ENCODE data around the gene UFD1.
A peak's percentile ranks its signal among the peaks of the same experiment; 100 is the strongest.

Gene UFD1, protein sequence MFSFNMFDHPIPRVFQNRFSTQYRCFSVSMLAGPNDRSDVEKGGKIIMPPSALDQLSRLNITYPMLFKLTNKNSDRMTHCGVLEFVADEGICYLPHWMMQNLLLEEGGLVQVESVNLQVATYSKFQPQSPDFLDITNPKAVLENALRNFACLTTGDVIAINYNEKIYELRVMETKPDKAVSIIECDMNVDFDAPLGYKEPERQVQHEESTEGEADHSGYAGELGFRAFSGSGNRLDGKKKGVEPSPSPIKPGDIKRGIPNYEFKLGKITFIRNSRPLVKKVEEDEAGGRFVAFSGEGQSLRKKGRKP

DNA sequence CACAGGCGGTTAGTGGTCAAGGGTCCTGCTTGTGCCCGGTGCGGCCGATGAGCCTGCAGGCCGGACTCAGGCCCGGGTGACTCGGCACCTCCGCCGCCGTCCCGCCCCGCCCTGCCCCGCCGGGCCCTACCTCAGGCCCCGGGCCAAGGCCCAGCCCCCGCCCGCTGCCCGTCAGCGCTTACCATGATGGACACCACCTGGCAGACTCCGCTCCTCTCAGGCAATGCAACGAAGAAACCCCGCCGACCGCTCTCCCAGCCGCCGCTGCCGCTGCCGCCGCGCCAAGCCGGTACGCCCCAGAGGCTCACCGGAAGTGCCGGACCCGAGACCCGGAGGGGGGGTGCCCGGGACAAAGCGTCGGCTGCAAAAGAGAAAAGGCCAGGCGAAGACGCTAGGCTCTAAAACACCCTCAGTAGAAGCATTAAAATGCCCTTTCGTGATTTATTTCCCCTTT lies at the start of gene UFD1:
UFD1 (minus strand) TSS at position 293 of the 454 bp plus-strand sequence; CDS start at position 185, 108 bp downstream.
- peak; percentile 76 for DNase-seq (ENCODE audit: low spot score)

DNA sequence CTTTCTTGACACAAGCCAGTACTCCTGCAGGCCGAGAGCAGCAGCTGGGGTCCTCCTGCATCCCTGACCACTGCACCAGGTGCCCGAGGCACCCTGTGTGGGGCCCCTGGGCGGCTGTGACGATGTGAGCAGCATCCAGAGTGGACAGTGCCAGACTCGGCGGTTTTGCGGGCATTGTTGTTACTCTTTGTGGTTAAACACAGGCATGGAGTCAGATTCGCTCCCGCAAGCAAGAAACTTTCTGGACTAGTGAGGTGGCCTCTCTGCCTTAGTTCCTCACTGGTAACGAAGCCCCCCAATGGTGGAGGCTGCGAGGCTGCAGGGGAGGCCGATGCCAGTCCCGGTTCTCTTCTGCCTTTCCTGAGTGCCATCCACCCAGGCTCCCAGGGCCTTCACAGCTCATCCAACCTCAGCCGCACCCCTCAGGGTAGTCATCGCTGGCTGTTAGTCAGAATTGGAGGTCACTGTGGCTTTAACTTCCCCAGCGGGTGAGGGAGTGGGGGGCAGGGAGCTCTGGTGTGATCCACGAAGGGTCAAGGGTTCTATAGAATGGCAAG lies 48.9 kb upstream of the UFD1 start:
- DNase-seq (ENCODE audit: low spot score), result no peak

DNA sequence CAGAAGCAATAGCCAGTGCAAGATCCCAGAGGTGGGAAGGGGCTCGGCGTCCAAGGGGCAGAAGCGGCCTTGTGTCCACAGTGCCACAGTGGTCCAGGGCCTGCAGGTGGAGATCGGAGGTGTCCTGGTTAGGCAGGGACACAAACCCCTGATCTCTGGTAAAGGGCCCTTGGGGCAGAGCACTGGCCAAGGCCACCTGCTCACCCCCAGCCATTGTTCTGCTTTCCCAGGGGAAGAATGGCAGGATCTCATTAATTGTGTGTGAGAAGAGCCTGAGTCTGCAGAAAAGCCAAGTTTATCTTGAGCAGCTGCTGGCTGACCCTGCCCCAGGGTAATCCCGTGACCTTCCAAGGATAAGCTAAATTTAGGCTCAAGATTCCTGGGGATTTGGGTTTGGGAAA lies 48.3 kb upstream of the UFD1 start:
- DNase-seq (ENCODE audit: low spot score), result no peak

DNA sequence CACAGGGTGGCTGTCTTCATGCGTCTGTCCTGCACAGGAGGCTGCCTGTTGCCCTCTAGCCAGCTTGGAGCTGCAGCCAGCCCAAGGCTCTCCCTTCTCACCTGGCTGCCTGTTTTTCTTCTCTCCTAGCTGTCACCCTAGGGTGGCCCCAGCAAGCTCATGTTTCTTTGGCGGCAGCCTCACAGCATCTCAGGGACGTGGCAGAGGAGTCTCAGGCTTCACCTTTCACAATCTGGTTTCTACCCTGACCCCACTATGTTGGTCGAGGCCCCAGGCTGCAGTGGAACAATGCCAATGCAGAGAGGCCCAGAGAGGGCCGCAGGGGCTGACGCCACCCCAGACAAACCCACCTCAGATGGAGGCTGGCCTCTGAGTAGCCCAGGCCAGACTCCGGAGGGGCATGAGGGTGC lies 47.7 kb upstream of the UFD1 start:
- no peak for DNase-seq (ENCODE audit: low spot score)

DNA sequence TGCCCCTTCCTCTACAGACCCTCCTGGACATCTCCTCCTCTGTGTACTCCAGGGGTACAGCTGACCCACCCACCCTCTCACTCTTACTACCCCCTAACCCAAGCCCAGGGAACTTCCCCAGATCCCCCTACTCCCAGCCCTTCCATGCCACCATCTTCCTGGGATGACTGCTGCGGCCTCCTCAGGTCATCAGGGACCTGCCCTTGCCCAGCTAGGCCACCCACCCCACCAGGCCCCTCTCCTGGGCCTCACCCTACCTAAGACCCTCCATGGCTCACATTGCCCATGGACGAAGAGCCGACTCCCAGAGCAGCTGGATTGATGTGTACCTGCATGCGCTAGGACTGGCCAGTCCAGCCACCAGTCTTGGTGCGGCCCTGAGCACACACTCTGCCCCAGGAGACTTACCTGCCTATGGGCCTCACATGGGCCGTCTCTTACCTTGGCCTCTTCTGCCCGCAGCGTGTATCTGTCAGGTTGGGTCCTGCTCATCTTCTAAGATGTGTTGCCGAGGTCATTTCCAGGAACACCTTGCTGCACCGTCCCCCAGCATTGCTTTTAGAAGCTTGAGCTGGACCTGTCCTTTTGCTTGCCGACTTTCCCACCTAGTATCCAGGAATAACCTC lies 47.2 kb upstream of the UFD1 start:
- no peak for DNase-seq (ENCODE audit: low spot score)

DNA sequence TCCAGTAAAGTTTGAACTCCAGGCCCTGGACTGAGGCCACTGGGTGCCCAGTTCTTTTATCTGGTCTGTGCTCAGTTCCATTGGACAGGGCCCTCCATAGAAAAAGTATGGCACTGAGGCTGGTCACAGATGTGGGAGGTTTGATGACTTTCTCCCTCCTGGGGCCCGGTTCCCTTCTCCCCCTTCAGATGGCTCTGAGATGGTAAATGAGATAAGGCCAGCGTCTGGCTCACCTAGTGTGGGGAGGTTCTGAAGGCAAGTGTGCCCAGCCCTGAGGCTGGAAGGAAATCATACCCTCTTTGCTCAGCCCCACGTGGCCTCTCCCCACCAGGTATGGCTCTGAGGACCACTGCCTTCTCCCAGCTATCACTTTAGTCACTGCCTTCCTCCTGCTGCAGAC lies 46.7 kb upstream of the UFD1 start:
- no peak for DNase-seq (ENCODE audit: low spot score)

DNA sequence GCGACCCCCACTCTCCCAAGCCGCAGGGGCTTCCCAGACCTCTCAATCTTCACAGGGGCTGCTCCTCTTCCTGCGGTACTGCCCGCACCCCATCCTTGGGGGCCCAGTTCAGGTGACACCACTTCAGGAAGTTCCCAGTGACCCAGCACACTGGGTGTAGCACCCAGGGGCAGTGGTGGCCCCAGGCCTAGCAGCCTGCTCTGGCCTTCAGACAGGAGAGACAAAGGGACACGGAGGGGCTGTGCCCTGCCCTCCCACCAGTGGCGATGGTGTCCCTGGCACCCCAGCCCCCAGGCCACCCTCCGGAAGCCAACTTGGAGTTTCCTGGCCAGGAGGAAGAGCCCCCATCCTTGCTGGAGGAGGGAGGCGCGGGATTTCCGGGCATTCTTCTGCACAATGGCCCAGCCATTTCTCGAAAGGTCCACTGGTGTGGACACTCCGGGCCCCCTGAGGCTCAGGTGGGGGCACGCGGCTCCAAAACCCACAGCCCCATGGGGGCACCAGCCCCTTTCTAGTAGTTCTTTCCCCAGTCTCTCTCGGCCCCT lies 46.2 kb upstream of the UFD1 start:
- no peak for DNase-seq (ENCODE audit: low spot score)

DNA sequence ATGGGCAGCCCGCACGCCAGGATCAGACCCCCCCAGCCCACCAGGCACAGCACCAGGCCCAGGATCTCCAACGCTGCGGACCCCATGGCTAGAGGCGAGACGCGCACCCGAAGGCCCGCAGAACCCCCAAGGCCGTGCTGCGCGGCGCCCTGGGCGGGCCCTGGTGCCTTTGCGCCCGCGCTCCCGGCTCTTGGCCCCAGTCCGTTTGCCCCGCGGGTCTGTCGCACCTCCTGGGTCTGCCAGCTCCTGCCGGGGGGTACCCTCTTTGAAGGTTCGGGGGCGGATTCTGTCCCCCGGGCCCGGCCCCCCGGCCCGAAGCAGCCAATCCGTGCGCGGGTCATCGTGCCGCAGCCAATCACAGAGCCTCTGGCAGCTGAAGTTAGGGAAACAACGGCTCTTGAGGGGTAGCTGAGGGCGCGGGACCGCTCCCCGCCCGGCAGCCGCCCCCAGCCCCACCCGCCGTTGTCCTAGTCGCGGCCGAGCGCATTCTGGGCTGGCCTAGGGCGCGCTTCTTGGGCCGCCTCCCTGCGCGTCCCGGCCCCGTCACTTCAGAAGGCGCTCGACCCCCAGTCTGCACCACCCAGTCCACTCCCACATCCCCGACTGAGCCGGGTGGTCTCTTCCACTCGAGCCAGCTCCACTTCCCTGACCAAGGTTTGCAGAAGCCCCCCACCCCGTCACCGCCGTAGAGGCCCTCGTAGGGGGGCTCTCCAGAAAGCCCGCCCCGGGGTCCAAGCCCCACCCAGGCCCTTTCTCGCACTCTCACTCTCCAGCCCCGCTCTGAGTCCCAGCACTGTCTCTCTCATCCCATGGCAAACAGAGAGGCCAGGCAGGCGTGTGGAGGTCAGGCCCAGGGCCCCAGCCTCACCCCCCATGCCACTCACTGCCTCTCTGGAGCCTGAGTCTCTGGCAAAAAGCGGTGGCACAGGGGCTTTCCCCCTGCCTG lies 45.5 kb upstream of the UFD1 start, which contains the start of gene CLDN5:
CLDN5 (minus strand) TSS at position 241 of the 946 bp plus-strand sequence; CDS start at position 86, 155 bp downstream.
- no peak for DNase-seq (ENCODE audit: low spot score)

DNA sequence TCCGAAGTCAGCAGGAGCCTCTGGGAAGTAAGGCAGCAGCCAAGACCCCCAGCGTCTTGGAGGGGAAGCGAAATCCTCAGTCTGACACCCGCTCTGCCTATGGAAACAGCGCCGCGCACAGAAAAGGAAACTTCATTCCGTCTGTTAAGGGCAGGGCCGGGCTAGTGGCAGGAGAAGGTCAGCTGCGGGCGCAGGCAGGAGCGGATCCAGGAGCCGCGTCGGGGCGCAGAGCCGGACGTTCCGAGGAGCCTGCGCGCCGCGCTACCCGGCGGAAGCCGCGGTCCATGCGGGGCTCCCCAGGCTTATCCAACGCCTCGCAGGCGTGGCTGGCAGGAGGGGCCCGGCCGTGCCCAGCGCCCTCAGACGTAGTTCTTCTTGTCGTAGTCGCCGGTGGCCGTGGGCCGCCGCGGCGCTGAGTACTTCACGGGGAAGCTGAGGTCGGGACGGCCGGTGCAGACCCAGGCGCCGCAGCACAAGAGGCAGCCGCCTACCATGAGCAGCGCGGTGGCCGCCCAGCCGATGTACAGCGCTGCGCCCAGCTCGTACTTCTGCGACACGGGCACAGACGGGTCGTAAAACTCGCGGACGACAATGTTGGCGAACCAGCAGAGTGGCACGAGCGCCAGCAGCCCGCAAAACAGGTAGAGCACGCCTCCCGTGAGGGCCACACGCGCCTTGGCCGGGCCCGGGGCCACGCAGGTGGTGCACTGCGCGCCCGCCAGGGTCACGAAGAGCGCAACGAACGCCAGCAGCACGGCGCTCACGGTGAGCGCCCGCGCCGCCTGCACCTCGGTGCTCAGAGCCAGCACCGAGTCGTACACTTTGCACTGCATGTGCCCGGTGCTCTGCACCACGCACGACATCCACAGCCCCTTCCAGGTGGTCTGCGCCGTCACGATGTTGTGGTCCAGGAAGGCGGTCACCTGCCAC lies 44.5 kb upstream of the UFD1 start:
- DNase-seq (ENCODE audit: low spot score), result no peak

DNA sequence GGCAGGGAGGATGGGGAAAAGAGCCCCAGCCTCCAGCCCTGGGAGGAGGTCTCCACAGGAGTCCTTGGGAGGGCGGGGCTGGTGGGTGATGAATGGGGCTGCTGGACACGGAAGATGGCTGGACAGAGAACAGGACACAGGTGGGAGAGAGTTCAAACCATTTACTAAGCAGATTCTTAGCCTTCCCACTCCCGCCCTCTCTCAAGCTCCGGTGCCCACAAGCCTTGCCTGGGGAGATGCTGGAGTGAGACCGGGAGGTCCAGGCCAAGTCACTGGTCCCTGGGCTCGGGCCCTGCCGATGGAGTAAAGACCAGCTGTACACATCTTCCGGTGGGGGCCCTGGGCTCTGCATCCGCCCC lies 43.9 kb upstream of the UFD1 start:
- no peak for DNase-seq (ENCODE audit: low spot score)

DNA sequence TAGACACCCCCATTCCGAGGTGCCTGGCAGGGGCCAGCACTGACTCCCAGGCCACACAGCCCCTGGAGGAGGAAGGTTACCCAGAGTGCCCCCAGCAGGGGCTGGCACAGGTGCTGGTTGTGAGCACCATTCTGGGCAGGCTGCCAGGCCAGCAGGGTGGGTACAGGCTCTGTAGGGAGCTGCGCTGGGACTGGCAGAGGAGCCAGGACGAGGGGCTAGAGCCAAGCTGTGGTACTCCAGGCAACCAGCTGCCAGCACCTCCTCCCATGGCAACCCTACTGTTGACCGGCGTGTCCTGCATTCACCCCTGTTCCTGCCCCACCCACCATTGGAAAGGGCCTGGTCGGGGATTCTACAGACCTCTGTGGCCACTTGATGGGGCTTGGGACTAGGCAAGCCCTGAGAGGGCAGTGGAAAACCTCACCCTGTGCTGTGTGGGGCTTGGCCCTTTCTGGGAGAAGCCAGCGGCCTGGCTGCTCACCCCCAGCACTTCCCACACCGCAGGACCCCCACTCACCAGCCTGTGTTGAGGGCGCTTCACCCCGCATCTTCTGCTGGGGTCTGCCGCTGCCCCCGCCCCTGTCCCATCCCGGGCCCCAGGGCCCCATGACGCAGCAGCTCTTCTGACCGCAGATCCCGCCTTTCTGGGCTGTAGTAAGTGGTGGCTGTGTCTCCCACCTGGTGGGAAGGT lies 43.3 kb upstream of the UFD1 start:
- DNase-seq (ENCODE audit: low spot score), result no peak

DNA sequence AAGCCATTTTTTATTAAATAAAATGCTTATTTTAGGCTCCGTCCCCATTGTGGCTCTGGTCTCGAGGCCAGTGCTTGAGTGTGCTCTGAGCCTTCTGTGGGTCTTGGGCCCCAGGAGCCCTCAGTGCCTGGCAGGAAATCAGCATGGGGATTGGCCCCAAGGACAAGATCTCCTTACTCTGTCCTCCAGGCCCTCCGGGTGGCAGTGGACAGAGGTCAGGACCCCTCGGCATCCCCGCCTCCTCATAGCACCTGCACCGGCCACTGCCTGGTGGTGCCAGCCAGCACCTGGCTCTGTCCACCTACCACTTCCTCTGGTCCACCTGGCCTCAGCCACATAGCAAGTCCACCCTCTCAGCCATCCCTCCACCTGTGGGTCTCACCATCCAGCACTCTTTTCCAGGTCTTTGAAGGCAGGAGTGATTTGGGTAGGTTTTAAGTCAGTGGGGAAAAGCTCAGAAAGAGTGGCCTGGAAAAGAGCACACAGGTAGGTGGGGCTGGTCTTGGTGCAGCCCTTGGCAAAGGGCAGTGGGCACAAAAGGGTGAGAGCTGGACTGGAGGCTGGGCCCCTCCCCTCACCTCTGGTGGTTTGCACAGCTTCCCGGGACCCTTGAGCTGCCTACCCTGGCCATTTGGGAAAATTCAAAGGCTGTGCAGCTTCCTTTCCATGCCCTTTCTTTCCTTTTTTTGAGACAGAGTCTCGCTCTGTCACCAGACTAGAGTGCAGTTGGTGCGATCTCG lies 41.7 kb upstream of the UFD1 start:
- no peak for DNase-seq (ENCODE audit: low spot score)

DNA sequence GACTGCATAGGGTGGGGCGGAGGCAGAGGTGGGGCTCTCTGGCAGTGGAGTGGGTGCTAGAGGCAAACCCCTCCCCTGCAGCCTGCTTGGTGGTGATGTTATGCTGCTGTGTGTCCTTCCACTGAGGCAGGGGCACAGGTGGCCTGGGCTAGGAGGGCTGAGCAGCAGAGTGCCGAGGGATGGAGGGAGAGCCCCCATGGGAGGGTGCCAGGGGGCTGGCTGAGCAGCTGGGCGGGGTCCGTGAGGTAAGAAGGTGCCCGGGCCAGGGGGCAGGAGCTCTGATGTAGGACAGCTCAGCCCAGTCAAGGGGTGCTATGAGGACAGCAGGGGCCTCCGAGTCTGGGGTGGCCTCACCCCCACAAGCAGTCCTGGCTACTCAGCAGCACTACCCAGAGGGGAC lies 41.0 kb upstream of the UFD1 start:
- no peak for DNase-seq (ENCODE audit: low spot score)

DNA sequence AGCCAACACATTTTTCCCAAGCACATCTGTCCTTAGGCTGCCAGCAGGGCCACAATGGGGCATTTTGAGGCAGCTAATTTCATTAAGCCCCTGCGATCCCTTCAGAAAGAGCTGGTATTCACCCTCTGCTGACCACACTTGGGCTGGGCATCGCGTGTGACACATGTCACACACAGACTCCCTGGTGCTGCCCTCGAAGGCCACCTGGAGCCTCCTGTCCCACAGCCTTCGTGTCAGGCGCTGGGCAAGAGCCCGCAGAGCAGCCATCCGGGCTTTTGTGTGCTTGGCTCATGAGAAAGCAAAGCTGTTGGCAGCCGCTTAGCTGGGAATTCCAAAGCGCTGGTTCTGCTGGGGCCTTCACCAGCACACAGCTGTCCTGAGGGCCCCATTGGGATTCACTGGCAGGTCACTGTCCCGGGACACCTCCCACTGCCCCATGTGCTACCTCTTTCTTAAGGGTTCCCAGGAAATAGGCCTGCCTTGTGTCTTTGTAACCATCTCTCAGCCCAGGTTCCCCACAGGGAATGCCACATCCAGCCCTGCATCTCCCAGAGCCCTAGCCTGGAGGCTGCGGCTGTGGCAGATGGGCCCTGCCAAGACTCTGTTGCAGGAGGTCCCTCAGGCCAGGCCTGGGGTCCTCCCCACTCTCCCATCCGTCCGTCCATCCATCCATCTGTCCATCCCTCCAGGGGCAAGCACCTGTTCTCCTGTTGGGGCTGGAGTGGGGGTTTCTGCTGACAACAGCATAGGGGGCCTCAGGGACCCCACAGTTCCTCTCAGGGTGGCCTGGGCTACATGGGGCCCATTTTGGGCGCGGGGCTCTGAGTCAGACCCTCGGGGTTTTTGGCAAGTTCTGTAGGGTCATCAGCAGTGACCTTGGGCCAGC lies 40.3 kb upstream of the UFD1 start:
- DNase-seq (ENCODE audit: low spot score), result no peak

DNA sequence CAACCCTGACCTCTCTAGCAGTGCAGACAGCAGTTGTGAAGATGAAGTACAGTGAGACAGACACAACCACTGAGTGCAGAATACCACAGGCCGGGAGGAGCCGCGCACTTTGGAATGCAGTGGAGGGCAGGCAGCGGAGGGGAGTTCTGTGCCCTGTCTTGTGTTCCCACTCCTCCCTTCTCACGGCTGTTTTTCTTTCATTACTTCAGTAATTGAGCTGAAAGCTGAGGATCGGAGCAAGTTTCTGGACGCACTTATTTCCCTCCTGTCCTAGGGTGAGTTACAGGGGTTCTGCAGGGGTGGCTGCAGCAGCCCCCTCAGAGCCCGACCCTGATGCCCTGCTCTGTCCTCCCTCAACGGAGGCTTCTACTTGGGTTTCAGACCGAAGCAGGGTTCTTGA lies 39.6 kb upstream of the UFD1 start:
- no peak for DNase-seq (ENCODE audit: low spot score)

DNA sequence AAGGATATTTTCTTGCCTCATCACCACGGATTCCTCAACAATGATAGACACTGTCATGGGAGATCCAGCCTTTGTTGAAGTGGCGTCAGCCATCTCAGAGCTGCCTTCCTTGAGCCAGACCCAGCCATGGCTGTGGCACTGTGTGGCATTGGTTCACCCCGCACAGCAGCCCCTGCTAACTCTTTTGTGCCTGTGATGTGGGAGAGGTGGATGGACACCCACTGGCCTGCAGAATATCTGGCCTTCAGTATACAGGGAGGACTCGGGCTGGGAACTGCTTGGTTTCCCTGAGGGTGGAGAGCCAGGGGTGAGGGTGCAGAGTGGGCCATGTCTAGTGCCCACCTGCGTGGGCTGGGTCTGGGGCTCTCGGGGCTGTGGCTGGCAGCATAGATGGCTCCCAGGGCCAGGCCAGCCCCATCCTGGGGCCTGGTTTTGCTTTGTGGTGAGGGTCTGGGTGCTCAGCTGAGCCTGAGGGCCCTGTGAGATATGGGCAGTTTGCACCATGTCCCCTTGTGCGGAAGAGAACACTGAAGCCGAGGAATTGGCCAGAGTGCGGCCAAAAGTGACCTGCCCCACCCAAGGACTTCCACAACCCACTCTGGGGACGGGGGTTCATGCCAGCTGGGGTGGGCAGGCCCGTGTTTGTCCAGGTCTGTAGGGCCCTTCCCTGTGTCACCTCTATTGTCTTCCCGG lies 39.1 kb upstream of the UFD1 start:
- no peak for DNase-seq (ENCODE audit: low spot score)

DNA sequence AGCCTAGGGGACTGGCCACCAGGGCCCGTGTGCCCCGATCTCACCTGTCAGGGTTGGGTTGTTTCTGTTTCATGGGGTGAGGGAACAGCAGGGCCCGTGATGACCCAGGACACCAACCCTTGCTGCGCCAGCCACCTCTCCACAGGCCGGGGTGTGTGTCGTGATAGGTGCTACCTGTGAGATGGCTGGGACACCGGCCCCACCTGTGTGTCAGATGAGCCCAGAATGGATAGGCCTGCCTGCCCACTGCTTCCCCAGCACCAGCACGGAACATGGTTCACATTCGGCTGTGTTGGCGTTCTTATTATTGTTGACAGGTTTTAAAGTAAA lies 38.1 kb upstream of the UFD1 start:
- no peak for DNase-seq (ENCODE audit: low spot score)

Data from CD4-positive, alpha-beta T cell treated with Interleukin-2 at 100 ng/mL for 4 hours (primary cell).